GM12878 (cell line): ENCODE measurements around the gene CATSPER1. TPM values are rescaled to one million over a fixed set of nuclear protein-coding genes. Genes with fewer than 3 reads are reported as not detected.
A peak's percentile ranks its signal among the peaks of the same experiment; 100 is the strongest.

Source experiments
- BACH1 ChIP-seq: fragments of 450-650 bp; IDR thresholded peaks from 2 replicates; pipeline ENCODE4 v1.6.1; 2017; ENCODE audit warnings: mild to moderate bottlenecking, borderline replicate concordance
- BHLHE40 ChIP-seq, 2 experiments: fragments of 450-650 bp in 1 of 2; IDR thresholded peaks; 2 replicates each; pipeline ENCODE4 v1.6.1; 2011 to 2017; ENCODE audit warnings: low read depth in 2 of 2, borderline replicate concordance in 1 of 2, improper control_type of control experiment in 1 of 2, low read length in 1 of 2, mild to moderate bottlenecking in 1 of 2
- E2F8 ChIP-seq: fragments of 450-650 bp; IDR thresholded peaks from 2 replicates; pipeline ENCODE4 v1.6.1; 2018; ENCODE audit warnings: mild to moderate bottlenecking, low read depth, moderate library complexity; ENCODE audit not compliant: partially characterized antibody
- E4F1 ChIP-seq: fragments of 450-650 bp; IDR thresholded peaks from 2 replicates; pipeline ENCODE4 v1.6.1; 2018; ENCODE audit warnings: borderline replicate concordance, mild to moderate bottlenecking; ENCODE audit not compliant: partially characterized antibody
- EGR1 ChIP-seq, 2 experiments: IDR thresholded peaks; 1 replicate in 1 of 2; 2 replicates in 1 of 2; pipeline ENCODE4 v1.6.1; 2011 to 2012; ENCODE audit warnings: low read depth in 2 of 2, low read length in 2 of 2, borderline replicate concordance in 1 of 2, mild to moderate bottlenecking in 1 of 2, moderate library complexity in 1 of 2
- ETV6 ChIP-seq, 2 experiments: fragments of 450-650 bp in 1 of 2; IDR thresholded peaks in 1 of 2; conservative IDR thresholded peaks in 1 of 2; 2 replicates each; pipeline ENCODE4 v1.6.1; 2014; ENCODE audit warnings: antibody characterized with exemption in 1 of 2, borderline replicate concordance in 1 of 2, low read depth in 1 of 2, mild to moderate bottlenecking in 1 of 2, moderate library complexity in 1 of 2
- IKZF1 ChIP-seq: fragments of 450-650 bp; conservative IDR thresholded peaks from 2 replicates; pipeline ENCODE4 v1.6.1; 2017; ENCODE audit warnings: antibody characterized with exemption, mild to moderate bottlenecking
- IRF3 ChIP-seq: fragments of 450-650 bp; IDR thresholded peaks from 2 replicates; pipeline ENCODE4 v1.6.1; 2014; ENCODE audit warnings: mild to moderate bottlenecking
- MYC ChIP-seq: IDR thresholded peaks from 2 replicates; pipeline ENCODE4 v1.6.1; 2011; ENCODE audit warnings: mild to moderate bottlenecking, low read length, moderate library complexity, inconsistent platforms; ENCODE audit not compliant: insufficient read depth, insufficient replicate concordance, insufficient read length, severe bottlenecking
- NFYA ChIP-seq: IDR thresholded peaks from 2 replicates; pipeline ENCODE4 v1.6.1; 2011; ENCODE audit warnings: low read depth, mild to moderate bottlenecking, low read length, improper control_type of control experiment, borderline replicate concordance
- REST ChIP-seq: IDR thresholded peaks from 2 replicates; pipeline ENCODE4 v1.6.1; 2012; ENCODE audit warnings: mild to moderate bottlenecking, low read depth, low read length
- SIX5 ChIP-seq: IDR thresholded peaks from 2 replicates; pipeline ENCODE4 v1.6.1; 2011; ENCODE audit warnings: mild to moderate bottlenecking, low read depth, low read length, moderate library complexity; ENCODE audit not compliant: severe bottlenecking
- SMAD1 ChIP-seq: fragments of 450-650 bp; IDR thresholded peaks from 2 replicates; pipeline ENCODE4 v1.6.1; 2018; ENCODE audit warnings: mild to moderate bottlenecking, low read depth; ENCODE audit not compliant: partially characterized antibody
- SPI1 ChIP-seq: IDR thresholded peaks from 2 replicates; pipeline ENCODE4 v1.6.1; 2011; ENCODE audit warnings: low read depth, mild to moderate bottlenecking, low read length, moderate library complexity, borderline replicate concordance; ENCODE audit not compliant: insufficient read depth
- SREBF2 ChIP-seq: IDR thresholded peaks from 2 replicates; pipeline ENCODE4 v1.6.1; 2012; ENCODE audit warnings: mild to moderate bottlenecking, low read length
- ZNF274 ChIP-seq: IDR thresholded peaks from one replicate; pipeline ENCODE4 v1.8.0; 2011; ENCODE audit not compliant: insufficient read length, insufficient read depth
- ZNF622 ChIP-seq: fragments of 450-650 bp; IDR thresholded peaks from 2 replicates; pipeline ENCODE4 v1.6.1; 2017; ENCODE audit warnings: mild to moderate bottlenecking, inconsistent platforms
- polyA plus RNA-seq, 11 experiments: library from polyadenylated mRNA; depleted of rRNA in 4 of 11; unstranded in 6 of 11; stranded (reverse) in 5 of 11; fragments of >200 nt; fragmentation: Nextera tagmentation in 4 of 11; fragmentation: Illumina TruSeq in 1 of 11; extraction: Ambion mirVana in 4 of 11; extraction: Trizol in 1 of 11; gene quantifications; 1 replicate in 1 of 11; 2 replicates in 10 of 11; pipeline versions ENCODE4 v1.2.1 to v1.2.3, GENCODE V29; 2011 to 2016; ENCODE audit warnings: inconsistent platforms in 2 of 11, missing spikeins in 2 of 11, low read depth in 1 of 11
- total RNA-seq, 4 experiments: library from RNA; depleted of rRNA in 3 of 4; stranded (reverse); fragments of >200 nt in 3 of 4; fragmentation: Illumina TruSeq in 1 of 4; extraction: Trizol in 1 of 4; gene quantifications; 2 replicates each; pipeline versions ENCODE4 v1.2.1 to v1.2.3, GENCODE V29; 2013 to 2021

CATSPER1 gene
- total and polyA plus RNA-seq, 10 of the 15 experiments (the other 5 are each of a cell fraction or from before 2014, with no cell fraction given): 0.02 to 0.05 TPM; not detected in 8

DNA sequence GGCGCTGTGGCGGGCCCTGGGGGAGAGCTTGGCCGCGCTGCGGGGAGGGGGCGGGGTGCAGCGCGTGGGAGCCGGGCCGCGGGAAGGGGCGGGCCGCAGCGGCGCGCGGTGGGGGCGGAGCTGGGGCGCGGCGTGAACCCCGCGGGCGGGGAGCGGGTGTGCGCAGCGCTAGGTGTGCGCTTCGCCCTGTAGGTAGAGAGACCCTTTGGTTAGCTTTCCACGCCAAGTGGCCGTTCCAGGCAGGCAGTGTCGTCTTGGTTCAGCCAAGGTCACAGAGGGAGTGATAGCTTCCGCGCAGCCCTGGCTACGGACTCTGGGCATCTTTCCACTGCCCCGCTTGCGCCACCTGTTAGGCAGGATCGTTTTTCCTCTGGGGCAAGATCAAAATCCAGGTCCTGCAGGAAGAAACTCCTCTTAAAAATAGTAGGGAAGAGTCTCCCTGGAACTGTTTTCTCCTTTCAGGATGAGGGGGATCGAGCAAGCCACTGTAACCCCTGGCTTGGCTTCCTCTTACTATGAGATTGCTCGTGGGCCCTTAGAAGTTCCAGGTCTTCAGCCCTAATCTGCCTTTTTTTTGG, 23.5 kb downstream of the CATSPER1 start (continued):
- TF ChIP-seq E2F8 (no peak), IRF3 (no peak), NFYA (no peak), ETV6 (conservative IDR thresholded peaks at IDR 0.05 in 1 of 2, IDR thresholded peaks at IDR 0.05 in 1 of 2; ENCODE audit: borderline replicate concordance in 1 of 2, low read depth in 1 of 2) (no peak), ZNF622 (no peak), BHLHE40 (IDR thresholded peaks at IDR 0.05; ENCODE audit: borderline replicate concordance in 1 of 2, low read depth in 2 of 2, low read length in 1 of 2) (peak; percentile 5 to 27; a peak in 1 of 4 replicates), ZNF274 (no peak), SREBF2 (no peak), E4F1 (no peak), EGR1 (IDR thresholded peaks at IDR 0.05; ENCODE audit: borderline replicate concordance in 1 of 2, low read depth in 2 of 2, low read length in 2 of 2) (peak in 1 of 2 experiments; percentile 67; a peak in 1 of 3 replicates), SMAD1 (no peak), REST (no peak), MYC (peak; percentile 87), SPI1 (no peak), BACH1 (peak; percentile 62; the same call in 1 of the 2 replicates), SIX5 (no peak), IKZF1 (no peak)
